GM10847 (cell line): Measurements from ENCODE around the gene ZKSCAN1.

ENCODE experiments used
- POLR2A ChIP-seq: IDR thresholded peaks from 2 replicates; pipeline ENCODE4 v1.6.1; 2011; ENCODE audit not compliant: insufficient read length; ENCODE audit errors: extremely low read depth

The ZKSCAN1 gene

DNA sequence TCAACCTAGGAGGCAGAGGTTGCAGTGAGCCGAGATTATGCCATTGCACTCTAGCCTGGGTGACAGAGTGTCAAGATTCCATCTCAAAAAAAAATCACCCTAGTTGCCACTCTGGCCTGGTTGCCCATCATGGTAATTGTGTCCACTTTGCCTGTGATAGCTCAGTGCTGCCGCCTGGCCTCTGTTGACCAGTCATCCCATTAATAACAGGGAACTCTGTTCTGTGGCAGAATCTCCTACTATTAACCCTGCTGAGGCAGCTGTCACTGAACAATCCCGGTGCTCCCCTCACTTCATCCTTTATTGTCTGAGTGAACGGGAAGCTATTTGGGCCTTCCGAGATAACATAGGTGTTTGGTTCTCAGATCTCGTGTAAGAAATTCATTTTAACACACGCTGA lies 51.6 kb downstream of the ZKSCAN1 start:
- TF ChIP-seq POLR2A, result no peak

DNA sequence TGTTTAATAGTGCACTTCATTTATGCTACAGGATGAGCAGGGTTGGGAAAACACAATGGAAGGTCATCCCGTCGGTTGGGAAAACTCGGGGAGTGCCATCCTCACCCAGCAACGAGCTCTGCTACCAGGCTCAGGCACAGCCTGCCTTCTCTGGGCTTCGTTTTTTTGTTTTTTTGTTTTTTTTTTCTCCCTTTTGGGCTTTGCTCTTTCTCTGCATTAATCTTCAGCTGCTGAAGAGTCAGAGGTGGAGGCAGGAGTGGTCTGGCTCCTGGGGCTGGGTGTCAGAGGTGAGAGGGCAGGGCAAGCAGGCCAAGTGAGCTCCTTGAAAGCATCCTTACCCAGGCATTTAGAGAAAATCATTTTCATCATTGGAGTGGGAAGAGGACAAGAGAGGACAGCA lies 54.6 kb downstream of the ZKSCAN1 start:
- no peak for TF ChIP-seq POLR2A

DNA sequence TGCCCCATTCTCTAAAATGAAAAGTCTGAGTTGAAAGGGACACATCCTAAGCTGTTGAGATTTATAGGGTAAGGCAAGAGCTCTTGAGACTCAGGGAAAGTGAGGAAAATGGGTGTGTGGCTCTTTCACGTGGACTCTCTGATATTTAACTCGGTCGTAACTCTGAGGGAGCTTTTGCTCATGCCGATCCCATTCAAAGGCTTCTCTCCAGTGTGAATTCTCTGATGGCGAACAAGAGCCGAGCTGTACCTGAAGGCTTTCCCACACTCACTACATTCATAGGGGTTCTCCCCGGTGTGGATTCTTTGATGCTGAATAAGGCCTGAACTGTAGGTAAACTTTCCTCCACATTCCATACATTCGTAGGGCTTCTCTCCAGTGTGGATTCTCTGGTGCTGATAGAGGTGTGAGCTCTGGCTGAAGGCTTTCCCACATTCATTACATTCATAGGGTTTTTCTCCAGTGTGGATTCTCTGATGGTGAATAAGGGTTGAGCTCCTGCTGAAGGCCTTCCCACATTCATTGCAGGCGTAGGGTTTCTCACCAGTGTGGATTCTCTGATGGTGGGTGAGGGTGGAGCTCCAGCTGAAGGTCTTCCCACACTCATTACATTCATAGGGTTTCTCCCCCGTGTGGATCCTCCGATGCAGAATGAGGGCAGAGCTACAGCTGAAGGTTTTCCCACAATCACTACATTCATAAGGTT lies 55.8 kb downstream of the ZKSCAN1 start:
- TF ChIP-seq POLR2A, result no peak

DNA sequence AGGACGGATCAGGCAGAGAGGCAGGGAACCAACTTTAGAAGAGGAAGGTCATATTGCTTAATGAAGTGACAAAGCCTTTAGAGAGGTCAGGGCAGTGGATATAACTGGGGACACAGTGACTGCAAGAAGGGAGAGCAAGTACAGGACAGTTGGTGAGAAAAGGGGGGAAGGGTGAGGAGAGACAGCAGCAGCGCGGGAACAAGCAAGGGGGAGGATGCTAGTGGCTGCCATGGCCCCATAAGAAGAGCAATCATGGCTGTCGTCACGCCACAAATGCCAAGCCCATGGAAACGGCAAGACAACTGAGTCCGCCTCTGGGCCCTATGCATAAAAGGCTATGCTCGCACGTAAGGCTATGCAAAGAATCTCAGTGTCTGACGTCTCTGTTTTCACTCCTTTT lies 57.1 kb downstream of the ZKSCAN1 start:
- TF ChIP-seq POLR2A, result no peak

DNA sequence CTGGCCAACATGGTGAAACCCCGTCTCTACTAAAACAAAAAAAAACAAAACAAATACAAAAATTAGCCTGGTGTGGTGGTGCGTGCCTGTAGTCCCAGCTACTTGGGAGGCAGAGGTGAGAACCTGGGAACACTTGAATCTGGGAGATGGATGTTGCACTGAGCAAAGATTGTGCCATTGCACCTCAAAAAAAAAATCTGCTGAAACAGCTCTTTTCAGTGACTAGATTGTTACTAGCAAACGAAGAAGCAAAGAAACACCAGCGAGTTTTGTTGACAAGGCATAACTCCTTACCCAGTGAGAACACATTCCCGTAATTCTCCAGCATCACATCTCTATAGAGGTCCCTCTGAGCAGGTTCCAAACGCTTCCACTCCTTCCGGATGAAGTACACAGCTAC lies 59.4 kb downstream of the ZKSCAN1 start:
- no peak for TF ChIP-seq POLR2A

DNA sequence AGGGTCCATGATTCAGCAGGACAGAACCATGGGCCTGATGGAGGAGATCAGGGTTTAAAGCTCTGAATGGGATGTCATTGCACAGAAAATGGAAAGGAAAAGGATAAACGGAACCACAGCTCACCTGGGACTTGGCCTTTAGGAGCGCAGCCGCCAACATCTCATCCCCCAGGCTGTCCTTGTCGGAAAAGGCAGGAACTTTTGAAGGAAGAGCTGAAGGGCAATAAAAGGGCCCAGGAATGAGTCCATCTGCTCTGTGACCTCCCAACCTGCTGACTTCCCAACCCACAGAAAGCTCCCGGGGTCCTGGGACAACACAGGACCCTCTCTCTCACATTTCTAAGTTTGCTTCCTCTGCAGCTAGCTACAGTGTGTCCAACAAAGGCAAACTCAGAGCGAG lies 60.0 kb downstream of the ZKSCAN1 start:
- TF ChIP-seq POLR2A, result no peak

DNA sequence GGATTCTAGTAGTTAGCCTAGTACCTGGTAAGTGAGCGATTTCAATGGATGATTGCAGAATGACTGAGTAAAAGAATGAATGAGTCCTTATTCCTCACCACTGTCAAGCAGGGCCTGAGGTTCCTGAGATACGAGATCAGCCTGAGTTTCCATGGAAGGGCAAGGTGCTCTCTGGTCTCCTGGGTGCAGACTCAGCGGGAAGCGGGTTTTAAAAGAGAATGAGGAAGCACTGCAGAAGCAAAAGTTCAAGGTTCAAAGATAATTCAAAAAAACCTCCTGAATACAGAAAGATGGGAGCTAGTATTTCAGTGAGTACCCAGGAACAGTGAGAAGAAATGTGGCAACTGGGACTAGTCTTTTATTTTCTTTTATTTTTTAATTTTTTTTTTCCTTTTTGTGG lies 61.8 kb downstream of the ZKSCAN1 start:
- no peak for TF ChIP-seq POLR2A

DNA sequence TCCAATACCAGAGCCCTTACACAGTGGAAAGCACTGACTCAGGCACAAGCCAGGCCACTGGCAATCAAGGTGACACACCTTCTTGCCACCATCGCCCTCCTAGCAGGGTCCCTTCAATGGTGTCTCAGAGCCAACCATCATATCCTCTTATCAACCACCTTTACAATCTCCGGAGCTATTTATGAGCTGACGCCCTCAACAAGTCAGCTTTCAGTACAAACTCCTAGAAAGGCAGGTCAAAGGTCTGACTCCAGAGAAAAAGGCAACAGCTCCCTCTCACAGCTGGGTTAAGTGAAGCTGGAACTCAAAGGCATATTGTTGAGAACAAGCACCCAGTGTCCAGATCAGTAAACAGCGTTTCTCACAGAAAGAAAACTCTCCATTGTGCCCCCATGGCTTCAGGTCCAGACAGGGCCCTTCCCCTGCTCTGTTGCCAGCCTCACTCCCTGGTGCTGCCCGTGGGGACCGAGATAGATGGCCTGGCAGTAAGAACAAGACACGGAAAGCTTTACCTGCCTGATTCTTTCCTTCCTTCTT lies 63.7 kb downstream of the ZKSCAN1 start:
- no peak for TF ChIP-seq POLR2A

DNA sequence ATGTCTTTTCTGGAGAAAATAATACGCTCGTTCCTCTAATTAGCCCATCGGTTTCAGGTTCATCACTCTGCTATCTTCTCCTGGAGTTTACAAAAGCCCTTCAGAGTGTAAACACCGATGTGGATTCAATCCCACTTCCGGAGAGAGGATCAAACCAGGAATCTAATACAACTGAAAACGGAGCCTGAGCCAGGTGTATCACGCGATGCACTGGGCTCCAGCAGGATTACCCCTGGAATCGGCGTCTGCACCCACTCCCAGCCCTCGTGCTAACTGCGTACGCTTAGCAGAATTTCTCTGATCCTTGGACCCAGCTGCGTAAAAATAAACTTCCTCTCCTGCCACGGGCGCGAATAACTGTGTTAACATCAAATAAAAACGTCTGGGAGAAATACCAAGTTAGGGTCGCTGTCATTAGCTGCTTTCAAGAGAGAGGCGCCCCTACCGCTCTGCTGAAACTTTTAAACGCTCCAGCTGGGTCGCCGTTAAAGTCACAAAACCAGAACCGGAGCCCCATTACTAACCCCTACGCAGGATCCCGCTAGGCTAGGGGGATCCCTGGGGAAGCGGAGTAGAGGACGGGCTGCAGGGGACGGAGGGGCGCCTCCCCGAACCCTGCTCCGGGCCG lies 65.6 kb downstream of the ZKSCAN1 start:
- TF ChIP-seq POLR2A, result no peak

DNA sequence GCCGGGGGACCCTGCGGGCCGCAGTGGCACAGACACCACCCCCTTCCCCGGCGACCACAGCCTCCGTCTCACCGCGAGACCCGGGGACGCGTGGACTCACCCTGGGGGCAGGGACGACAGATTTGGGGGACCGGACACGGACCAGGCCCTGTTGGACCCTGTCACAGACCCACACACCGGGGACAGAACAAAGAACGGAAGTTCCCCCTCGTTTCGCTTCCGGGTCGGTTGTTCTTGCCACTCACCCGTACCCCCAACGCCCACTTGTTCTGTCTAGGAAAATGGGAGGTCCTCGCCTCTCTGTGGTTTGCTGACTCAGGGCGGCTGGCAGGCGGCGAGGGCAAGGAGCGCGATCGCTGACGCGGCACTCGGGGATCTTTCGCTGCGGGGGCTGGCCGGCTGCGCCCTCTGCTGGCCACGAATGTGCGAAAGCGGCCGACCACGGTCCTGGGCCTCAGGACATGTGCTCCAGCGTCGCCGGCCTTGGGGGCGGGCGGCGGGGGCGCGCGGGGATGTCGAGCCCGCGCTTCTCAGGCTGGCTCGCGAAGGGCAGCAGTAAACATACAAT lies 66.2 kb downstream of the ZKSCAN1 start, which contains the start of gene ZNF3:
TSS of gene ZNF3 (minus strand) at position 189 of the 568 bp plus-strand sequence. CDS start 4,366 bp downstream, outside the sequence.
- TF ChIP-seq POLR2A, result peak; percentile 66

DNA sequence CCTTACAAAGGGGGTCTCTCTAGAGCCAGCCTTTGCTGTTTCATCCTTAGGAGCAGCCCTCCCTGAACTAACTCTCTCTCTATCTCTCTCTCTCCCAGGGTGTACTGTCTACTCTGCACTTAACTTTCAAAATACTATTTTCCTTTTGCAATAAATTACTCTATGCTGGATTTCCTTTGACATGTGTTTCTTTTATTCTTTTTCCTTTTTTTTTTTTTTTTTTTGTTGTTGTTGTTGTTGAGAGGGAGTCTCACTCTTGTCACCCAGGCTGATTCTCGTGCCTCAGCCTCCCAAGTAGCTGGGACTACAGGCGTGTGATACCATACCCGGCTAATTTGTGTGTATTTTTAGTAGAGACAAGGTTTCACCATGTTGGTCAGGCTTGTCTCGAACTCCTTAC lies 67.6 kb downstream of the ZKSCAN1 start:
- no peak for TF ChIP-seq POLR2A

DNA sequence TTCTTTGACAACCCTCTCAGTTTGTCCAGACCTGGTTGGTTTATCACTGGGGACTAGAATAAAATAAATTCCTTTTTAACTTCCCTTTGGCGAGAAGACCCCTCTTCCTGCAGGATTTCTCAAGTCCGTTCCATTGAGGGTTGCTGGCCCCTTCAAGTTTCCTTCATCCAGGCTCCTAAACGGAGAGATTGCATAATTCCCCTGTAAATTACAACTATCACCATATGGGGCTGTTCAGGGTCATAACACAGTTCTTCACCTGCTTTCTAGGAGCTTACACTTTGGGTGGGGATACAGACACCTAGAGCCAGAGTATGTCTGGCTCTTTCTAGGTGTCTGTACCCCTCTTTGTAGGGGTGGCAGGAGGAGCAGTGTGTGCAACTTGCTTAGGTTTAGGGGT lies 70.1 kb downstream of the ZKSCAN1 start:
- no peak for TF ChIP-seq POLR2A

DNA sequence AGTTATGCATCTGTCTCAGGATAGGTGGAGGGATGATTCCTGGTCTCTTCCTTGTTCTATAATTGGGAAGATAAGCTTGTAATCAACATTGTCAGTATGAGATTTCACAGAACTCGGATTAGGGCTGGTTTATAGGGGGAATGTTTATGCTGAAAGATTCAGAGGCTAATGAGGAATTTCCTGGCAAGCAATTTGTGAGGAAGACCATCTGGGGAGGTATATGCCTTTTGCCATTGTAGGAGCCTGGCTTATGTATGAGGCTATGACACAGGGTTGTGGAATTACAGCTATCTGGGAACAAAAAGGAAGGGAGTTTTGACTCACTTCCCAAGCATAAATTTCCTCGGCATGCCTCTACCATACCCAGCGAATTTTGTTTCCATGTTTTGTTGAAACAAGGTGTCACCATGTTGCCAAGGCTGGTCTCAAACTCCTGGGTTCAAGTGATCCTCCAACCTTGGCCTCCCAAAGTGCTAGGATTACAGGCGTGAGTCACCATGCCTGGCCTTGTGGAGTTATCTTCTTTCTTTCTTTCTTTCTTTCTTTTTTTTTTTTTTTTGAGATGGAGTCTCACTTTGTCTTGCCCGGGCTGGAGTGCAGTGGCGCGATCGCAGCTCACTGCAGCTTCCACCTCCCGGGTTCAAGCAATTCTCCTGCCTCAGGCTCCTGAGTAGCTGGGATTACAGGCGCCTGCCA lies 71.8 kb downstream of the ZKSCAN1 start:
- TF ChIP-seq POLR2A, result no peak

DNA sequence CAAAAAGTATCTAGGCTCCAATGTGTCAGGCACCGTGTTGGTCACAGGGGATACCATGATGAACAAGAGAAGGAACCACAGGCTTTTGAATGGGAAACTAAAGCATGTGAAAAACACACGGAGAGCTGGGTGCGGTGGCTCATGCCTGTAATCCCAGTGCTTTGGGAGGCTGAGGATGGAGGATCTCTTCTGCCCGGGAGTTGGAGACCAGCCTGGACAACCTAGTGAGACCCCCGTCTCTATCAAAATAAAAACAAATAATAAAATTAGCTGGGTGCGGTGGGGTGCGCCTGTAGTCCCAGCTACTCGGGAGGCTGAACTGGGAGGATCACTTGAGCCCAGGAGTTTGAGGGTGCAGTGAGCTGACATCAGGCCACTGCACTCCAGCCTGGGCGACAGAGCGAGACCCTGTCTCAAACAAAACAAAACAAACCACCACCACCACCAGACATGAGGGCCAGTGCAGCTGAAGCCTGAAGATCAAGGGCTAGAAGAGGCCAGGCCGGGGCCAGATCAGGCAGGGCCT lies 72.8 kb downstream of the ZKSCAN1 start:
- no peak for TF ChIP-seq POLR2A
